Measurements from ENCODE around the gene ASB5. TPM values are rescaled to one million over a fixed set of nuclear protein-coding genes. Genes with fewer than 3 reads are reported as not detected.

Gene ASB5
- total and polyA plus RNA-seq, 2 donors from 2014 or later: 0.25 to 0.37 TPM

GRCh38 chr4:176198316-176198903 lies 70.6 kb downstream of the ASB5 start:
- FAIRE-seq (no peak), DNase-seq (no peak)
- no peak for TF ChIP-seq CTCF (IDR thresholded peaks at IDR 0.05; ENCODE audit: borderline replicate concordance, extremely low read depth, insufficient read depth)
- no peak overlapping the region for H3K27ac ChIP-seq (ENCODE audit: low read depth in 2 of 2, low read length in 2 of 2)
- intact Hi-C loops (cut with DNase I): no loop called here
- no peak overlapping the region for H3K9ac ChIP-seq (ENCODE audit: low read length in 3 of 3)
- no peaks in the 10 kb centered on the region for H3K27me3 ChIP-seq (ENCODE audit: control insufficient read depth, insufficient read depth, low read length)
- H3K4me3 ChIP-seq (ENCODE audit: low read length in 3 of 3): no peak overlapping the region
- H3K9me3 ChIP-seq (ENCODE audit: control insufficient read depth in 2 of 3, insufficient read depth in 1 of 3, low read length in 3 of 3): no peaks in the 10 kb centered on the region
- no peaks in the 10 kb centered on the region for H3K4me1 ChIP-seq (ENCODE audit: control insufficient read depth in 2 of 3, insufficient read depth in 2 of 3, low read depth in 1 of 3, low read length in 3 of 3)
- no peaks in the 10 kb centered on the region for H3K36me3 ChIP-seq (ENCODE audit: control insufficient read depth in 2 of 3, insufficient read depth in 3 of 3, low read length in 3 of 3)

- peak; percentile 23 for FAIRE-seq
- no peak for TF ChIP-seq CTCF (IDR thresholded peaks at IDR 0.05; ENCODE audit: borderline replicate concordance, extremely low read depth, insufficient read depth)
- H3K27ac ChIP-seq (ENCODE audit: low read depth in 2 of 2, low read length in 2 of 2): peak within 1 kb of the TSS; percentile 41 to 60
- DNase-seq: peak; percentile 95 to 98 (median 95)
- peak within 1 kb of the TSS; percentile 92 to 97 (median 97) for H3K4me3 ChIP-seq (ENCODE audit: low read length in 3 of 3)
- H3K27me3 ChIP-seq (ENCODE audit: control insufficient read depth, insufficient read depth, low read length): no peaks in the 10 kb centered on the region
- intact Hi-C loops (cut with DNase I): no loop called here
- no peaks in the 10 kb centered on the region for H3K9me3 ChIP-seq (ENCODE audit: control insufficient read depth in 2 of 3, insufficient read depth in 1 of 3, low read length in 3 of 3)
- no peaks in the 10 kb centered on the region for H3K4me1 ChIP-seq (ENCODE audit: control insufficient read depth in 2 of 3, insufficient read depth in 2 of 3, low read depth in 1 of 3, low read length in 3 of 3)
- peak within 1 kb of the TSS; percentile 49 to 97 (median 78) for H3K9ac ChIP-seq (ENCODE audit: low read length in 3 of 3)
- no peaks in the 10 kb centered on the region for H3K36me3 ChIP-seq (ENCODE audit: control insufficient read depth in 2 of 3, insufficient read depth in 3 of 3, low read length in 3 of 3)
Measured at GRCh38 chr4:176195184-176195978, 73.6 kb downstream of the ASB5 start, which contains the start of gene SPATA4. SPATA4 (minus strand) TSS chr4:176195585; CDS start chr4:176195562, 23 bp downstream.

GRCh38 chr4:176193938-176194337 lies 75.1 kb downstream of the ASB5 start:
- no peak for FAIRE-seq
- Histone ChIP-seq H3K4me3 (ENCODE audit: low read length in 3 of 3) (no peak overlapping the region), H3K4me1 (ENCODE audit: control insufficient read depth in 2 of 3, insufficient read depth in 2 of 3, low read depth in 1 of 3, low read length in 3 of 3) (no peaks in the 10 kb centered on the region), H3K9me3 (ENCODE audit: control insufficient read depth in 2 of 3, insufficient read depth in 1 of 3, low read length in 3 of 3) (no peaks in the 10 kb centered on the region), H3K36me3 (ENCODE audit: control insufficient read depth in 2 of 3, insufficient read depth in 3 of 3, low read length in 3 of 3) (no peaks in the 10 kb centered on the region), H3K27ac (ENCODE audit: low read depth in 2 of 2, low read length in 2 of 2) (no peak overlapping the region), H3K9ac (ENCODE audit: low read length in 3 of 3) (no peak overlapping the region), H3K27me3 (ENCODE audit: control insufficient read depth, insufficient read depth, low read length) (no peaks in the 10 kb centered on the region)
- no peak for TF ChIP-seq CTCF (IDR thresholded peaks at IDR 0.05; ENCODE audit: borderline replicate concordance, extremely low read depth, insufficient read depth)
- DNase-seq: no peak
- intact Hi-C loops (cut with DNase I): no loop called here

Measured in kidney (tissue), 14 donors.